HG02763 (cell line): ENCODE measurements around the gene ZFHX3.
A peak's percentile ranks its signal among the peaks of the same experiment; 100 is the strongest.
"Not testable (repeated sequence)": the region's sequence is repeated elsewhere in the genome, so short reads cannot be mapped to it uniquely, and the experiment has no call there.

Source experiments
- ATAC-seq: cut with Tn5 transposase; IDR thresholded peaks from one replicate; pipeline ENCODE4 v1.9.1; 2021; ENCODE audit warnings: mild to moderate bottlenecking, moderate library complexity; ENCODE audit not compliant: unreplicated experiment

The ZFHX3 gene

GRCh38 chr16:73023752-73024570 lies 24.0 kb downstream of the ZFHX3 start:
- no peak for ATAC-seq

- no peak for ATAC-seq
These were observed 24.6 kb downstream of the ZFHX3 start for GRCh38 chr16:73023320-73023719.

- no peak for ATAC-seq
These were observed 25.4 kb downstream of the ZFHX3 start for GRCh38 chr16:73022534-73022933.

- ATAC-seq: no peak
These were observed 25.9 kb downstream of the ZFHX3 start for GRCh38 chr16:73021866-73022495.

GRCh38 chr16:73020409-73020884 lies 27.5 kb downstream of the ZFHX3 start:
- ATAC-seq: no peak

GRCh38 chr16:73019457-73020362 lies 28.2 kb downstream of the ZFHX3 start:
- no peak for ATAC-seq

GRCh38 chr16:73018821-73019456 lies 29.0 kb downstream of the ZFHX3 start:
- ATAC-seq: no peak

- ATAC-seq: no peak
These were observed 30.6 kb downstream of the ZFHX3 start for GRCh38 chr16:73017321-73017720.

GRCh38 chr16:73016488-73016830 lies 31.5 kb downstream of the ZFHX3 start:
- ATAC-seq: peak; percentile 30

GRCh38 chr16:73015612-73016487 lies 32.1 kb downstream of the ZFHX3 start:
- peak; percentile 76 for ATAC-seq

GRCh38 chr16:73014768-73015167 lies 33.2 kb downstream of the ZFHX3 start:
- no peak for ATAC-seq

- no peak for ATAC-seq
These were observed 34.0 kb downstream of the ZFHX3 start for GRCh38 chr16:73013974-73014373.

- ATAC-seq: no peak
These were observed 35.6 kb downstream of the ZFHX3 start for GRCh38 chr16:73012341-73012740.

GRCh38 chr16:73011926-73012325 lies 36.0 kb downstream of the ZFHX3 start:
- ATAC-seq: no peak

- ATAC-seq: no peak
These were observed 37.7 kb downstream of the ZFHX3 start for GRCh38 chr16:73010150-73010676.

- ATAC-seq: not testable (repeated sequence)
These were observed 38.2 kb downstream of the ZFHX3 start for GRCh38 chr16:73009710-73010109.

- ATAC-seq: no peak
These were observed 41.9 kb downstream of the ZFHX3 start for GRCh38 chr16:73006026-73006425.

- no peak for ATAC-seq
These were observed 45.1 kb downstream of the ZFHX3 start for GRCh38 chr16:73002866-73003265.

- ATAC-seq: no peak
These were observed 46.9 kb downstream of the ZFHX3 start for GRCh38 chr16:73000907-73001521.
